ENCODE results near the gene GOLGA3.
"Not testable (repeated sequence)": the region's sequence is repeated elsewhere in the genome, so short reads cannot be mapped to it uniquely, and the experiment has no call there.

GOLGA3 gene

GRCh38 chr12:132841151-132841550, 12.5 kb upstream of the GOLGA3 start:
- FAIRE-seq: no peak

GRCh38 chr12:132840536-132840935, 11.9 kb upstream of the GOLGA3 start:
- no peak for FAIRE-seq

GRCh38 chr12:132839558-132840235, 11.0 kb upstream of the GOLGA3 start:
- FAIRE-seq: no peak

GRCh38 chr12:132838410-132839080, 9.9 kb upstream of the GOLGA3 start:
- FAIRE-seq: no peak

GRCh38 chr12:132837693-132838409, 9.2 kb upstream of the GOLGA3 start:
- FAIRE-seq: no peak

GRCh38 chr12:132836795-132837331, 8.2 kb upstream of the GOLGA3 start:
- FAIRE-seq: no peak

- not testable (repeated sequence) for FAIRE-seq
These were observed 7.6 kb upstream of the GOLGA3 start for GRCh38 chr12:132836230-132836629.

GRCh38 chr12:132835076-132836025, 6.7 kb upstream of the GOLGA3 start:
- FAIRE-seq: no peak

GRCh38 chr12:132834181-132834711, 5.6 kb upstream of the GOLGA3 start:
- no peak for FAIRE-seq

GRCh38 chr12:132833341-132833740, 4.7 kb upstream of the GOLGA3 start:
- no peak for FAIRE-seq

GRCh38 chr12:132831771-132832170, 3.1 kb upstream of the GOLGA3 start:
- FAIRE-seq: no peak

GRCh38 chr12:132827763-132828703, 636 bp downstream of the GOLGA3 start:
- FAIRE-seq: no peak

GRCh38 chr12:132825861-132826260, 2.8 kb downstream of the GOLGA3 start:
- FAIRE-seq: no peak

- no peak for FAIRE-seq
These were observed 3.6 kb downstream of the GOLGA3 start for GRCh38 chr12:132825089-132825488.

- no peak for FAIRE-seq
These were observed 4.6 kb downstream of the GOLGA3 start for GRCh38 chr12:132824053-132824452.

GRCh38 chr12:132818562-132818961, 10.1 kb downstream of the GOLGA3 start:
- FAIRE-seq: no peak

GRCh38 chr12:132814232-132814631, 14.4 kb downstream of the GOLGA3 start:
- FAIRE-seq: no peak

- no peak for FAIRE-seq
These were observed 15.2 kb downstream of the GOLGA3 start for GRCh38 chr12:132813443-132813842.

- FAIRE-seq: no peak
These were observed 15.9 kb downstream of the GOLGA3 start for GRCh38 chr12:132812631-132813305.

- FAIRE-seq: not testable (repeated sequence)
These were observed 19.3 kb downstream of the GOLGA3 start for GRCh38 chr12:132809391-132809790.
